PC-3 (cell line): ENCODE data around the gene MAPK8. TPM values are rescaled to one million over a fixed set of nuclear protein-coding genes. Genes with fewer than 3 reads are reported as not detected.

Experiments
- ATAC-seq: fragments of 200-7000 bp; cut with Tn5 transposase; 2 replicates; pipeline ENCODE4 v1.9.1; 2020; ENCODE audit warnings: mild to moderate bottlenecking, moderate library complexity
- BruUV-seq: library from RNA; stranded (reverse); fragments of 400-500 nt; replicated peaks from 2 replicates; lab custom pipeline; 2021; lab: Mats Ljungman, UMichigan
- CTCF ChIA-PET: fragments of 300-600 bp; sonication (Branson Sonifier 250); formaldehyde crosslinking; loops from one replicate; lab custom pipeline; 2022; ENCODE audit warnings: antibody characterized with exemption; lab: Charles Lee
- POLR2A ChIA-PET: fragments of 300-600 bp; sonication (Branson Sonifier 250); formaldehyde crosslinking; loops from one replicate; lab custom pipeline; 2022; ENCODE audit warnings: antibody characterized with exemption; ENCODE audit not compliant: unreplicated experiment; lab: Charles Lee
- DNase-seq: peaks from one replicate; pipeline ENCODE4 v3.0.0-alpha.2; 2015
- H2AFZ ChIP-seq: fragments of 300-600 bp; sonication (generic); 2 replicates; pipeline ENCODE4 v1.6.0; 2016; ENCODE audit warnings: antibody characterized with exemption, low read length
- H3F3A ChIP-seq: fragments of 300-600 bp; sonication (generic); one replicate; pipeline ENCODE4 v1.6.0; 2017; ENCODE audit warnings: antibody characterized with exemption, low read length, control low read depth, mild to moderate bottlenecking; ENCODE audit not compliant: unreplicated experiment
- H3K27ac ChIP-seq: fragments of 300-600 bp; sonication (generic); 2 replicates; pipeline ENCODE4 v1.5.1; 2016; ENCODE audit warnings: mild to moderate bottlenecking, low read length
- H3K27me3 ChIP-seq: fragments of 300-600 bp; sonication (generic); 2 replicates; pipeline ENCODE4 v1.6.1; 2016; ENCODE audit warnings: low read length, mixed read lengths
- H3K36me3 ChIP-seq: fragments of 300-600 bp; sonication (generic); 2 replicates; pipeline ENCODE4 v1.6.1; 2016; ENCODE audit warnings: low read depth, mixed run types, low read length, mixed read lengths
- H3K4me1 ChIP-seq: fragments of 300-600 bp; sonication (generic); 2 replicates; pipeline ENCODE4 v1.5.1; 2016; ENCODE audit warnings: low read length; ENCODE audit not compliant: insufficient read depth
- H3K4me2 ChIP-seq: fragments of 300-600 bp; sonication (generic); 2 replicates; pipeline ENCODE4 v1.6.0; 2016; ENCODE audit warnings: low read length
- H3K4me3 ChIP-seq: fragments of 300-600 bp; sonication (generic); 2 replicates; pipeline ENCODE4 v1.5.1; 2016; ENCODE audit warnings: mild to moderate bottlenecking, low read length, mixed read lengths
- H3K79me2 ChIP-seq: fragments of 300-600 bp; sonication (generic); 2 replicates; pipeline ENCODE4 v1.6.1; 2017; ENCODE audit warnings: low read length, mixed read lengths
- H3K9ac ChIP-seq: fragments of 300-600 bp; sonication (generic); 2 replicates; pipeline ENCODE4 v1.6.0; 2016; ENCODE audit warnings: mild to moderate bottlenecking, low read length
- H3K9me2 ChIP-seq: fragments of 300-600 bp; sonication (generic); replicated peaks from 2 replicates; pipeline ENCODE4 v1.6.1; 2016; ENCODE audit warnings: mixed run types, low read length, mixed read lengths
- H3K9me3 ChIP-seq: fragments of 300-600 bp; sonication (generic); 2 replicates; pipeline ENCODE4 v1.6.1; 2016; ENCODE audit warnings: low read length, mixed read lengths
- H4K20me1 ChIP-seq: fragments of 300-600 bp; sonication (generic); 2 replicates; pipeline ENCODE4 v1.6.1; 2016; ENCODE audit warnings: low read length, mixed read lengths
- CTCF ChIP-seq: fragments of 300-600 bp; sonication (generic); conservative IDR thresholded peaks from 2 replicates; pipeline ENCODE4 v1.5.1; 2017; ENCODE audit warnings: antibody characterized with exemption, low read depth, mild to moderate bottlenecking, low read length
- EZH2 ChIP-seq: fragments of 300-600 bp; sonication (generic); IDR thresholded peaks from one replicate; pipeline ENCODE4 v1.6.1; 2017; ENCODE audit warnings: antibody characterized with exemption, mild to moderate bottlenecking, low read length; ENCODE audit not compliant: unreplicated experiment
- EZH2phosphoT487 ChIP-seq: fragments of 300-600 bp; sonication (generic); IDR thresholded peaks from 2 replicates; pipeline ENCODE4 v1.6.1; 2018; ENCODE audit warnings: mild to moderate bottlenecking, antibody characterized with exemption, low read length, borderline replicate concordance
- intact Hi-C: fragments of 100-400 bp; cut with micrococcal nuclease; formaldehyde crosslinking; loops from 2 replicates; pipeline ENCODE4 v1.9.0; 2023
- total RNA-seq: library from RNA; depleted of rRNA; stranded (reverse); fragments of >200 nt; gene quantifications from 2 replicates; pipeline ENCODE4 v1.2.3, GENCODE V29; 2014

MAPK8 gene
- total RNA-seq, 1 experiment from 2014 or later: 26.6 TPM

DNA sequence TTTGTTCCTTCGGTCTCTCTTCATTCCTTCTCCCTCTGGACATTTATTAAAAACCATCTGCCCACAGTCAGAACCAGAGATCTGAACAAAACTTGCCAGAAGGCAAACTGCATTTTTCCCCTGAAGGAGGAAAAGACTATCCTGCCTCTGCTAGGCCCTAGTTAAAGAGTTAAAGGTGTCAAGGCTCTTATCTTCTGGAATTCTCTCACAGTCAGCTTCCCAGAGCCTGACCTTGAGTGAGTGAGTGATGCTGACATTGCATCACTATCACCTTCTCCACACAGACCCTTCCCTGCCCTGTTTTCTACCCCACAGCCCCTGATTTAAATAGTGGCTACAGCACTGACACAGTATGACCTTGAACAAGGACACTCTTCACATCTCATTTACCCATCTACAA, 48.4 kb upstream of the MAPK8 start:
- no peaks in the 10 kb centered on the region for H3K79me2 ChIP-seq
- no peaks in the 10 kb centered on the region for H3K36me3 ChIP-seq
- POLR2A ChIA-PET: no interaction called here
- peaks cover 6% of the 10 kb centered on the region; the same call in 1 of the 2 replicates for H3K27me3 ChIP-seq
- intact Hi-C loops: no loop called here
- TF ChIP-seq EZH2 (no peak), EZH2phosphoT487 (no peak), CTCF (no peak)
- H3K4me3 ChIP-seq: no peak overlapping the region
- CTCF ChIA-PET: no interaction called here
- H3K27ac ChIP-seq: no peak overlapping the region
- peaks cover 14% of the 10 kb centered on the region for H3K4me1 ChIP-seq
- no peaks in the 10 kb centered on the region for H3K9me3 ChIP-seq
- H3K9me2 ChIP-seq: no peaks in the 10 kb centered on the region
- no peaks in the 10 kb centered on the region for H3F3A ChIP-seq
- no peak overlapping the region for H2AFZ ChIP-seq
- H3K9ac ChIP-seq: no peak overlapping the region
- DNase-seq (no peak), ATAC-seq (no peak)
- H3K4me2 ChIP-seq: no peak overlapping the region
- H4K20me1 ChIP-seq: no peaks in the 10 kb centered on the region
- no TSS peak for BruUV-seq

DNA sequence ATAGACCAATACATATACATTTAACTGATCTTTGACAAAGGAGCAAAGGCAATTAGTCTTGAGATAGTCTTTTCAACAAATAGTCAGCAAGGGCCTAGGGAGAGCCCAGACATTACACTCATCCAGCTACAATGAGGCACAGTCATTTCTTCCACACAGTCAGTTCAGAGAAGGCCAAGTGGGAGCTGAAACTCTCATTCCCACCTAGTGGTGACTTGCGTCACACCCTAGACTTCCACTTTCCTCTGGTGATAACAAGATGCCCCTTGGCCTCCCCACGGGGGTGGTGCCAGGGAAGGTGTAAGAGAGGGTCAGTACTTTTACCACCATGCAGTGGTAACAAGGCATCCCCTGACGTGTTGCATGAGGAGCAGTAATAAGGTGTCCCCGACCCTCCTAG, 39.9 kb upstream of the MAPK8 start:
- CTCF ChIA-PET: no interaction called here
- Histone ChIP-seq H3K4me2 (no peak overlapping the region), H3K79me2 (no peaks in the 10 kb centered on the region), H3K9me2 (no peaks in the 10 kb centered on the region), H3K27ac (no peak overlapping the region), H3F3A (no peaks in the 10 kb centered on the region), H3K4me3 (no peak overlapping the region), H4K20me1 (no peaks in the 10 kb centered on the region), H3K9ac (no peak overlapping the region), H3K4me1 (no peaks in the 10 kb centered on the region), H3K9me3 (no peaks in the 10 kb centered on the region), H3K36me3 (no peaks in the 10 kb centered on the region), H2AFZ (no peak overlapping the region), H3K27me3 (peaks cover 4% of the 10 kb centered on the region; the same call in 1 of the 2 replicates)
- POLR2A ChIA-PET: no interaction called here
- no peak for ATAC-seq
- DNase-seq: no peak
- no TSS peak for BruUV-seq
- TF ChIP-seq EZH2phosphoT487 (no peak), CTCF (no peak), EZH2 (no peak)
- intact Hi-C loops: no loop called here

DNA sequence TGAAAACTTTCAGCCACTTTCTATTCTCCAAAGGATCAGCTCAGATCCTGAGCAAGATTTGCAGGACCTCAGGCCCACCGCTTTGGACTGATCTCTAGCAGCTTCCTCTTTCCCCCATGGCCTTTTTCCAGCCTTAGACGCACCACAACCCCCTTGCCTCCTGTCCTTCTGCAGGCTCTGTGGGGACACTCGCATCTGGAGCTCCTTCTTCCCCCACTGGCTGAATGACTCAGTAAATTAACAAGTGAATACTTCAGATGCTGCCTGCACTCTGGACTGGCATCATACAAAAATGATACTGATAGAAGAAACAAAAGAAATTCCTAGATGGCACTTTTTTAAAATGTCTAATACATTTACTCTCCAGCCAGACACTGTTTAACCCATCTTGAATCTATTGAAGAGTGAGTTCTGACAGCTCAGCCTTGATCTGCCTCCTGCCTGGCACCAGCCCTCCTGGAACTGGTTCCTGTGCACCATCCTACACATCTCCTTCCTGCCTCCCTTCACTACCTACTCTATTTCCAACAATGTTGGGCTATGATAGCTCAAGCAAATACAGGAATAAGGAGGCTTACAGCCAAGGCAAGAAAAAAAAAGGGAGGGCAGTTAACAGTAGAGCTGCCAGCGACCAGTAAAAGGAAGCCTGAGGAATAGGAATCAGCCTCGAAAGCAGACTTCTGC, 35.3 kb upstream of the MAPK8 start:
- Histone ChIP-seq H4K20me1 (no peaks in the 10 kb centered on the region), H3K79me2 (no peaks in the 10 kb centered on the region), H3K9ac (no peak overlapping the region), H3K9me3 (no peaks in the 10 kb centered on the region), H3F3A (no peaks in the 10 kb centered on the region), H3K4me3 (no peak overlapping the region), H3K27ac (no peak overlapping the region), H3K36me3 (no peaks in the 10 kb centered on the region), H3K27me3 (no peaks in the 10 kb centered on the region), H3K4me2 (no peak overlapping the region), H3K9me2 (no peaks in the 10 kb centered on the region), H3K4me1 (peaks cover 4% of the 10 kb centered on the region), H2AFZ (no peak overlapping the region)
- BruUV-seq: no TSS peak
- CTCF ChIA-PET: no interaction called here
- DNase-seq: no peak
- TF ChIP-seq EZH2phosphoT487: no peak
- POLR2A ChIA-PET: no interaction called here
- intact Hi-C loops: no loop called here
- no peak for ATAC-seq
